ENCODE measurements around the gene TXNDC12.

Gene TXNDC12

DNA sequence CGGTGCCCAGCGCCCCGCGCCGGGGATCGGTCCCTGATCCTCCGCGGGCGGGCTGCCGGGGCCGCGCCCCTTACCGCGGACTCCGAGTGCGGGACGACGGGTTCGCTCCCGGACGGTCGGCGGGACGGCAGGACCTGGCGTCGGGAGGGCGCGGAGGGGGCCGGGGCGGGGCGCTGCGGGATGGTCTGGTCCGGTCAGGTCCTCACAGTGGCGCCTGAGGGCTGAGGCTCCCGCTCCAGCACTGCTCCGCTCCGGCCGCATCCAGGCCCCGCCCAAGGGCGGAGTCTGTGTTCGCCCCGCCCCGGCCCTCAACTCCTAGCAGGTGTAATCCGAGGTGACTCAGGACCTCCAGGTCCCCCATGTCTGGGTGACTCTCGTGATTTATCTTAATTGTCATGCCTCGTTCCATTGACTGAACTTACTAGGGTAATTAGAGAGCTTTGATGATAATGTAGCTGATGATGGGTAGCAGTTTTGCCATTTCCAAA lies 64.5 kb downstream of the TXNDC12 start, which contains the start of gene RAB3B:
RAB3B (minus strand) TSS at position 223 of the 488 bp plus-strand sequence. CDS start 13,583 bp downstream, outside the sequence.
- no peak for DNase-seq

DNA sequence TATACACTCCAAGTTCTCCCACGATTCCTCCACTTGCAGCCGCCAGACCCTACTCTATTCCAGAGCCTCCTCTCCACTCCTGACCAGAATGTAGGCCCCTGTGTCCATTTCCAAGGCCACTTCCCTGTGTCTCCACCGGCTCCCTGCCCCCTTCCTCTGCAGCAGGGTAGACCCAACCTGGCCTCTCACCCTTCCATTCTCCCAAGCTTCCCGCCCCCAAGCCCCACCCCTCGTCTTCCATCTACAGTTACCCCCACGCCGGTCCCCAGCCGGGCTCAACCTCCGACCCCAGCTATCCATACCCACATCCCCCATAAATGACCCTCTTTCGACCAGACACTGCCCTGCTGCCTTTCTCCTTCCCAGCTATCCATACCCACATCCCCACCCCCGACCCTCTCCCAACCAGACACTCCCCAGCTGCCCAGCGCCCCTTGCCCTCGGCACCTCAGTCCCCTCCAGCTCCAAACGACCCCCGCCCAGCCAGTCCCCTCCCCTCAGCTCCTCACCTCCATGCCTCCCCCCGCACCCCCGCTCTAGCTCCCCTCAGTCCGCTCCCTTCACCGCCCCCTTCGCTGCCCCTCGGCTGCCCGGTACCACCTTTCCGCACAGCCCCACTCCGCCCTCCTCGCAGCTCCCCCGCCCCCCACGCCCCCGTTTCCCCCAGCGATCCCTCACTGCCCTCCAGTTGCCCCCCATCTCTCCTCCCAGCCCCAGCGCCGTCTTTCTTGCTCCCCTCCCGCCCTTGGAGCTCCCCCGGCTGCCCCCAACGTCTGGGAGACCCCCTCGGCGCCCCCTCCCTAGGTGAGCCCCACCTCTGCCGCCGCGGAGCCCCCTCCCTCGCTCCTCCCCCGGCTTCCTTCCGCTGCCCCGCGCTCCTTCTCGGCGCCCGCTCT lies 65.2 kb downstream of the TXNDC12 start:
- DNase-seq: no peak

DNA sequence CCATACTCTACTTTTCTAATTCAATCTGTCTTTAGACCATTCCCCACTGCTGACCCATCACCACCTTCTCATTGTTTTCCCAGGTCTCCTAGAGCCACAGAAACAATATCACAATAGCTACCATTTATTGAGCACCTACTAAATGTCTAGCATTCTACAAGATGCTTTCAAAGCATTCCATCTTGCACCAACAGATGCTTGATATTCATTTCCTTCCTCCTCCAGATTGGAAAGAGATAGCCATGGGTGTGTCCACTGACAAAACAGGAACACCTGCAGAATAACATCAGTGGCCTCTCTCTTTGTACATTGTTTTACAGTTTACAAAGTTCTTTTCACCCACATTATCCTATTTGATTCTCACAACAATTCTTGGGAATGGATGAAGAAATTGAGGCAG lies 66.7 kb downstream of the TXNDC12 start:
- no peak for DNase-seq

DNA sequence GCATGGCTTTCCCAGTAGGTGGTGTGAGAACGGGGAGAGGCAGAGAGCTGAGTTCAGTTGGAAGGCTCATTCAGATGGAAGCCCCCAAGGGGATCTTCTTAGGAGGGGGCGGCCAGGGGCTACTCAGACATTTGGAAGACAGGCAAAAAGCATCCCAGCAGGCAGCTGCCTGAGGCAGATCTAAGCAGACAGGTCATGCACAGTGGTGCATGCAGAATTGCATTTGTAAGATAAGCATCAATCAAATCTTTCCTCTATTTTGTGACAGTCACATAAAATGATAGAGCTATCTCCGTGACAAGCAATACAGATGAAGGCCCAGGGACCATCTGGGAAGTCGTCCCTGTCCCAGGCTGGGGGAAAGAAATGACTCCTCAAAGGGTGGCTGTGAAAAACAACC lies 68.3 kb downstream of the TXNDC12 start:
- no peak for DNase-seq

DNA sequence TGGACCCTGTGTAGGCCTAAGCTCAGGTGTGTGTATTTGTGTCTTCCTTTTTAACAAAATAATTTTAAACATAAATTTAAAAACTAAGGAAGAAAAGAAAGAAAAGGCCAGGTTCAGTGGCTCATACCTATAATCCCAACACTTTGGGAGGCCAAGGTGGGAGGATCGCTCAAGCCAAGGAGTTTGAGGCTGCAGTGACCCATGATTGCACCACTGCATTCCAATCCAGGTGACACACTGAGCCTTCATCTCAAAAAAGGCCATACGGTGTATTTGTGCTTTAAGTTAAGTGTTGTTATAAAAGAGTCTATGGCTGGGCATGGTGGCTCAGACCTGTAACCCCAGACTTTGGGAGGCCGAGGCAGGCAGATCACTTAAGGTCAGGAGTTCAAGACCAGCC lies 72.8 kb downstream of the TXNDC12 start:
- DNase-seq: no peak

DNA sequence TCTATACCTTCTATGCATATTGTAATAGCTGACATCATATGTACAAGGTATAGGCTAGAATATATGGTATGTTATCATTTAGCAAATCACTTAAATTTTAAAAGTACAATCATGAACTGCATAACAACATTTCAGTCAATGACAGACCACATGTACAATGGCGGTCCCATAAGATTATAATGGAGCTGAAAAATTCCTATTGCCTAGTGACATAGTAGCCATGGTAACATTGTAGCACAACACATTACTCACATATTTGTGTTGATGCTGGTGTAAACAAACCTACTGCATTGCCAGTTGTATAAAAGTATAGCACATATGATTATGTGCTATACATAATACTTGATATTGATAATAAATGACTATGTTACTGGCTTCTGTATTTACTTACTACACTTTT lies 73.4 kb downstream of the TXNDC12 start:
- no peak for DNase-seq

DNA sequence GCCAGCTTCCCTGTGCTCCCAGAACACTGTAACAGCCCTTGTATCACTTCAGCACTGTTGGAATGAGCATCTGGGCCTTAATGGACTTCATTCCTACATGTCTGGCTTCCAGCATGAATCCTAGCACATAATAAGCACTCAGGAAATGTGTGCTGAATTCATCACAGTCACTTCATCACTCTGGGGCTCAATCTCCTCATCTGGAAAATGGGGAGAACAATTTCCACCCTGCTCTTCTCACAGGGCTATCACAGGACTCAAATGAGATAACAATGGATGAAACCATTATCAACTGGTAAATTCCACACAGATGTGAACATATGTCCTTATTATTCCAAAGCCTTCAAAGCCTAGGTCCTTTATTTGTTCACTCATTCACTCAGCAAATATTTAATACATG lies 76.9 kb downstream of the TXNDC12 start:
- DNase-seq: no peak

DNA sequence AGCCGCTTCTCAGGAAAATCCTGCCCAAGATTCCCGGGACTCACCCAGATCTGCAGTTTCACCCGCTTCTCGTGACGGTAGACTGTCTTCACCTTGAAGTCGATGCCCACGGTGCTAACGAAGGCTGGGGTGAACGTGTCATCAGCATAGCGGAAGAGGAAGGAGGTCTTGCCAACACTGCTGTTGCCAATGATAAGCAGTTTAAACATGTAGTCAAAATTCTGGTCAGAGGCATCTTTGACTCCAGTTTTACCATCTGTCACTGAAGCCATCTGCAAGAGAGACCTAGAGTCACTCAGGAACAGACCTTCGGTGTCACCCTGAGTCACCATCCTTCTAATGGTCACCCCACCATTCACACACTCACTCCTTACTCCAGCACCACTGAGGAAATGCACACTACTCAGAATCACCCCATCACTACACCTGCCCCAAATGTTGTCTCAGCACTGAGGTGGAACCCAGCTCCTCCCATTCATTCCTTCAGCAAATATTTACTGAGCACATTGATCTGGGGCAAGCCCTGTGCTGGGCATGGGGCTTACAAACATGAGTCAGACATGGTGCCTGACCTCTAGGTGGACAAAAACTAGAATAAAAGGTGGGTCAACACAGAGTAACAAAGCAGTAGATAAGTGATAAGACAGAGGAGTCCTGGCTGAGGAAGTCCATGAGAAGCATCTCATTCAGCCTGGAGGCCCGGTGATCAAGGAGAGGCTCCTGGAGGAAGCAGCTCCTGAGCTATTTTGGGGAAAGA lies 78.0 kb downstream of the TXNDC12 start:
- no peak for DNase-seq

DNA sequence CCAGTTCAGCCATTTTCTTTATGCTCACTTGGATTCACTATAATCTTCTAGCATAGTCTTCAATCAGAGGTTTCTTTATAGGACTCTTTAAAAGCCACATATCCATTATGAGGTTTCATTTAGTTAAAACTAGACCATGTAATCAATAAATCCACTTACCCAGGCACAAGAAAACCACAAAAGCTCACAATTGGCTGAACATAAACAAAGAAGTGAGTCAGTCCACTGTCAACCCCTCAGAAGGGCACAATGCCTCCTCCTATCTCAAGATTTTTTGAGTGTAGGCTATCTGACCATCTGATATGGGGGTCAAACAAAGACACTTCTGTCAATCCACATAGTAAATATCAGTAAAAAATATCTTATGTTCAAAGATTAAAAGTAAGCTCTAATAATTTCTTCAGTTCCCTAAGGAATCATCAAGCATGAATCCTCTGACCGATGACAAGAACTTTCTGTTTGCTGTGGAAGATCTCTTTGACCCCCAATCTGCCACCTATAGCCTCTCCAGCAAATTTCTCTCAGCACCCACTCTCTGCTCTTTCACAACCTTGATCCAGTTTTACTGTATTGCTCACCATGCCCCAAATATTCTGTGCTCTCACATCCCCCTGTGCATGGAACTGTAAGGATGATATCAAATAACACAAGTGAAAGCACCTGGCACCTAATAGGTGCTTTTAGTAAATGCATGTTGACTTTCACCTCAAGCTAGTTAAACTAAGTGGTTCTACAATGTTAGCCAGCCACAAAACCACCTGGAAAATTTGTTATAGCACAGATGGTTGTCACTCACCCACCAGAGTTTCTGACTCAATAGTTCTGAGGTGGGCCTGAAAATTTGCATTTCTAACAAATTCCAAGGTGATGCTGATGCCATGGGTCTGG lies 81.2 kb downstream of the TXNDC12 start:
- no peak for DNase-seq

Measured in NCI-H446 treated with DMSO at 0.1 percent for 48 hours (cell line).